ENCODE measurements around the gene COX10.

DNA sequence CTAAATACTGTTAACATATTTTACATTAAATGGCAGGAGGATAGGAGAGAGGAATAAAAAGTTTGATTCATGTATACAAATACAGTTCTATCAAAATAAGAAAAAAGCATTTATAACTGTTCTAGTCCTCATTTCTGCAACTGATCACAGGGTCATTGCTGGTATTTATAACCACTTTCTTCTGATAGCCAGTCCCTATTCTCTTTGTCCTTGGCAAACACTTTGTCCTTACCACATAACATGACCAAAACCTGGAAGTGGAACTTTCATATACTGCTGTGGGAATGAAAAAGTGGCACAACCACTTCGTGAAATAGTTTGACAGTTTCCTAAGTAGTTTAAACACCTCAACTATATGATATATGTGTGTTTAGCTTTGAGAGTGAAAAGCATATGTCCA lies 84.1 kb downstream of the COX10 start:
- TF ChIP-seq, protein P1, sequence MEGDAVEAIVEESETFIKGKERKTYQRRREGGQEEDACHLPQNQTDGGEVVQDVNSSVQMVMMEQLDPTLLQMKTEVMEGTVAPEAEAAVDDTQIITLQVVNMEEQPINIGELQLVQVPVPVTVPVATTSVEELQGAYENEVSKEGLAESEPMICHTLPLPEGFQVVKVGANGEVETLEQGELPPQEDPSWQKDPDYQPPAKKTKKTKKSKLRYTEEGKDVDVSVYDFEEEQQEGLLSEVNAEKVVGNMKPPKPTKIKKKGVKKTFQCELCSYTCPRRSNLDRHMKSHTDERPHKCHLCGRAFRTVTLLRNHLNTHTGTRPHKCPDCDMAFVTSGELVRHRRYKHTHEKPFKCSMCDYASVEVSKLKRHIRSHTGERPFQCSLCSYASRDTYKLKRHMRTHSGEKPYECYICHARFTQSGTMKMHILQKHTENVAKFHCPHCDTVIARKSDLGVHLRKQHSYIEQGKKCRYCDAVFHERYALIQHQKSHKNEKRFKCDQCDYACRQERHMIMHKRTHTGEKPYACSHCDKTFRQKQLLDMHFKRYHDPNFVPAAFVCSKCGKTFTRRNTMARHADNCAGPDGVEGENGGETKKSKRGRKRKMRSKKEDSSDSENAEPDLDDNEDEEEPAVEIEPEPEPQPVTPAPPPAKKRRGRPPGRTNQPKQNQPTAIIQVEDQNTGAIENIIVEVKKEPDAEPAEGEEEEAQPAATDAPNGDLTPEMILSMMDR (IDR thresholded peaks at IDR 0.05): no peak
- no peak for TF ChIP-seq POLR2A (IDR thresholded peaks at IDR 0.05)
